ENCODE data around the gene CLINT1. TPM values are rescaled to one million over a fixed set of nuclear protein-coding genes. Genes with fewer than 3 reads are reported as not detected.

The CLINT1 gene
- total and polyA plus RNA-seq, 2 of the 13 experiments (the other 11 are each of a cell fraction or from before 2014, with no cell fraction given), result 64.0 to 104 TPM

GRCh38 chr5:157820593-157821252 is 38.2 kb downstream of the CLINT1 start (continued):
- TF ChIP-seq ZIK1 (CRISPR knock-in tag; IDR thresholded peaks at IDR 0.05; ENCODE audit: borderline replicate concordance, low read depth), result no peak
- no peak for TF ChIP-seq ZNF235 (CRISPR knock-in tag; IDR thresholded peaks at IDR 0.05; ENCODE audit: borderline replicate concordance)

- in situ Hi-C loops (cut with HindIII; ENCODE audit: extremely low pct_ligation_motif_present, low pct_unique_long_range_greater_than_20kb), result loop anchor here (10.0 kb wide), 1 partner anchor 95 kb away; no protein-coding TSS in a partner anchor
- Histone ChIP-seq H3K79me2 (ENCODE audit: insufficient read depth, low read length) (peaks cover 54% of the 10 kb centered on the region), H3K4me1 (ENCODE audit: insufficient read depth, low read length) (peaks cover 37% of the 10 kb centered on the region), H3K36me3 (replicated peaks in 1 of 2; ENCODE audit: control insufficient read depth in 1 of 2, insufficient read depth in 2 of 2, low read length in 2 of 2) (peaks cover 2 to 8% of the 10 kb centered on the region in 2 experiments; a peak in 4 of 5 replicates), H3K9me3 (ENCODE audit: low read length) (no peaks in the 10 kb centered on the region), H3K27ac (ENCODE audit: extremely low read length, insufficient read depth, low read length) (no peak overlapping the region), H3K9ac (ENCODE audit: insufficient read depth, low read depth, low read length) (no peak overlapping the region), H3K27me3 (ENCODE audit: control insufficient read depth in 1 of 2, insufficient read depth in 2 of 2, low read length in 2 of 2) (no peaks in the 10 kb centered on the region), H3K4me3 (replicated peaks in 1 of 3; ENCODE audit: insufficient read depth in 1 of 3, low read depth in 2 of 3, low read length in 3 of 3) (no peak overlapping the region), H3K4me2 (ENCODE audit: low read depth, low read length) (no peak overlapping the region), H2AFZ (ENCODE audit: low read length) (no peak overlapping the region), H4K20me1 (ENCODE audit: insufficient read depth, low read length) (peaks cover 36% of the 10 kb centered on the region)
- ChIA-PET POLR2A (no interaction called here), CTCF (ENCODE audit: low intra/inter-chr PET ratio, low total read pairs) (interaction anchor here (1.6 kb wide), 1 partner anchor 175 kb away, joined by 8 read pairs; no protein-coding TSS in a partner anchor)
- no peak for ATAC-seq
- peak; percentile 10 for DNase-seq (ENCODE audit: low spot score)
- no TSS peak for BruUV-seq (replicated peaks)
- FAIRE-seq, result no peak
- intact Hi-C loops (cut with micrococcal nuclease; ENCODE audit: unreplicated experiment), result loop anchor here (1.0 to 2.0 kb wide), 3 partner anchors 35 to 176 kb away; no protein-coding TSS in a partner anchor
- TF ChIP-seq ZNF260 (CRISPR knock-in tag; IDR thresholded peaks at IDR 0.05; ENCODE audit: borderline replicate concordance, low read depth), result no peak
- TF ChIP-seq ZNF33A (CRISPR knock-in tag; IDR thresholded peaks at IDR 0.05; ENCODE audit: borderline replicate concordance), result no peak
- no peak for TF ChIP-seq ATF7-NPFF (CRISPR knock-in tag; IDR thresholded peaks at IDR 0.05; ENCODE audit: low read depth)
- TF ChIP-seq TOPORS (CRISPR knock-in tag; IDR thresholded peaks at IDR 0.05), result no peak
- no peak for TF ChIP-seq ZNF350 (CRISPR knock-in tag; IDR thresholded peaks at IDR 0.05; ENCODE audit: borderline replicate concordance, low read depth)
- TF ChIP-seq SAP130 (CRISPR knock-in tag; IDR thresholded peaks at IDR 0.05; ENCODE audit: low read depth), result no peak
- TF ChIP-seq, protein P1, sequence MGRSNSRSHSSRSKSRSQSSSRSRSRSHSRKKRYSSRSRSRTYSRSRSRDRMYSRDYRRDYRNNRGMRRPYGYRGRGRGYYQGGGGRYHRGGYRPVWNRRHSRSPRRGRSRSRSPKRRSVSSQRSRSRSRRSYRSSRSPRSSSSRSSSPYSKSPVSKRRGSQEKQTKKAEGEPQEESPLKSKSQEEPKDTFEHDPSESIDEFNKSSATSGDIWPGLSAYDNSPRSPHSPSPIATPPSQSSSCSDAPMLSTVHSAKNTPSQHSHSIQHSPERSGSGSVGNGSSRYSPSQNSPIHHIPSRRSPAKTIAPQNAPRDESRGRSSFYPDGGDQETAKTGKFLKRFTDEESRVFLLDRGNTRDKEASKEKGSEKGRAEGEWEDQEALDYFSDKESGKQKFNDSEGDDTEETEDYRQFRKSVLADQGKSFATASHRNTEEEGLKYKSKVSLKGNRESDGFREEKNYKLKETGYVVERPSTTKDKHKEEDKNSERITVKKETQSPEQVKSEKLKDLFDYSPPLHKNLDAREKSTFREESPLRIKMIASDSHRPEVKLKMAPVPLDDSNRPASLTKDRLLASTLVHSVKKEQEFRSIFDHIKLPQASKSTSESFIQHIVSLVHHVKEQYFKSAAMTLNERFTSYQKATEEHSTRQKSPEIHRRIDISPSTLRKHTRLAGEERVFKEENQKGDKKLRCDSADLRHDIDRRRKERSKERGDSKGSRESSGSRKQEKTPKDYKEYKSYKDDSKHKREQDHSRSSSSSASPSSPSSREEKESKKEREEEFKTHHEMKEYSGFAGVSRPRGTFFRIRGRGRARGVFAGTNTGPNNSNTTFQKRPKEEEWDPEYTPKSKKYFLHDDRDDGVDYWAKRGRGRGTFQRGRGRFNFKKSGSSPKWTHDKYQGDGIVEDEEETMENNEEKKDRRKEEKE (IDR thresholded peaks at IDR 0.05), result no peak
- no peak for TF ChIP-seq DNMT1 (CRISPR knock-in tag; IDR thresholded peaks at IDR 0.05)
- TF ChIP-seq NCOA5 (CRISPR knock-in tag; IDR thresholded peaks at IDR 0.05), result no peak
- TF ChIP-seq ARNT (IDR thresholded peaks at IDR 0.05), result no peak
- TF ChIP-seq ISX (CRISPR knock-in tag; conservative IDR thresholded peaks at IDR 0.05), result no peak
- TF ChIP-seq, protein P2, sequence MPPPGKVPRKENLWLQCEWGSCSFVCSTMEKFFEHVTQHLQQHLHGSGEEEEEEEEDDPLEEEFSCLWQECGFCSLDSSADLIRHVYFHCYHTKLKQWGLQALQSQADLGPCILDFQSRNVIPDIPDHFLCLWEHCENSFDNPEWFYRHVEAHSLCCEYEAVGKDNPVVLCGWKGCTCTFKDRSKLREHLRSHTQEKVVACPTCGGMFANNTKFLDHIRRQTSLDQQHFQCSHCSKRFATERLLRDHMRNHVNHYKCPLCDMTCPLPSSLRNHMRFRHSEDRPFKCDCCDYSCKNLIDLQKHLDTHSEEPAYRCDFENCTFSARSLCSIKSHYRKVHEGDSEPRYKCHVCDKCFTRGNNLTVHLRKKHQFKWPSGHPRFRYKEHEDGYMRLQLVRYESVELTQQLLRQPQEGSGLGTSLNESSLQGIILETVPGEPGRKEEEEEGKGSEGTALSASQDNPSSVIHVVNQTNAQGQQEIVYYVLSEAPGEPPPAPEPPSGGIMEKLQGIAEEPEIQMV (CRISPR knock-in tag; IDR thresholded peaks at IDR 0.05; ENCODE audit: low read depth), result no peak
- no peak for TF ChIP-seq ZNF691 (CRISPR knock-in tag; IDR thresholded peaks at IDR 0.05; ENCODE audit: borderline replicate concordance, low read depth)
- 91% methylated on average over 3 of the region's 3 CpGs for WGBS (ENCODE audit: low lambda C conversion rate)
Observed at GRCh38 chr5:157819502-157820115, 39.3 kb downstream of the CLINT1 start.

All from HepG2 (cell line).